DND-41 (cell line): Measurements from ENCODE around the gene EVC2.

Experiments used
- EZH2 ChIP-seq: IDR thresholded peaks from 3 replicates; pipeline ENCODE4 v1.6.1; 2012; ENCODE audit warnings: borderline replicate concordance, low read depth, mild to moderate bottlenecking, moderate library complexity, low read length, inconsistent platforms; ENCODE audit not compliant: severe bottlenecking
- TF ChIP-seq, protein P1 (sequence below): IDR thresholded peaks from 2 replicates; pipeline ENCODE4 v1.5.1; 2012; ENCODE audit warnings: borderline replicate concordance, low read length, moderate library complexity, mild to moderate bottlenecking; ENCODE audit not compliant: poor library complexity, severe bottlenecking; ENCODE audit errors: extremely low read depth

- TF ChIP-seq, protein P1, sequence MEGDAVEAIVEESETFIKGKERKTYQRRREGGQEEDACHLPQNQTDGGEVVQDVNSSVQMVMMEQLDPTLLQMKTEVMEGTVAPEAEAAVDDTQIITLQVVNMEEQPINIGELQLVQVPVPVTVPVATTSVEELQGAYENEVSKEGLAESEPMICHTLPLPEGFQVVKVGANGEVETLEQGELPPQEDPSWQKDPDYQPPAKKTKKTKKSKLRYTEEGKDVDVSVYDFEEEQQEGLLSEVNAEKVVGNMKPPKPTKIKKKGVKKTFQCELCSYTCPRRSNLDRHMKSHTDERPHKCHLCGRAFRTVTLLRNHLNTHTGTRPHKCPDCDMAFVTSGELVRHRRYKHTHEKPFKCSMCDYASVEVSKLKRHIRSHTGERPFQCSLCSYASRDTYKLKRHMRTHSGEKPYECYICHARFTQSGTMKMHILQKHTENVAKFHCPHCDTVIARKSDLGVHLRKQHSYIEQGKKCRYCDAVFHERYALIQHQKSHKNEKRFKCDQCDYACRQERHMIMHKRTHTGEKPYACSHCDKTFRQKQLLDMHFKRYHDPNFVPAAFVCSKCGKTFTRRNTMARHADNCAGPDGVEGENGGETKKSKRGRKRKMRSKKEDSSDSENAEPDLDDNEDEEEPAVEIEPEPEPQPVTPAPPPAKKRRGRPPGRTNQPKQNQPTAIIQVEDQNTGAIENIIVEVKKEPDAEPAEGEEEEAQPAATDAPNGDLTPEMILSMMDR = no peak
- TF ChIP-seq EZH2 = no peak
Measured at GRCh38 chr4:5738061-5738460, 29.7 kb upstream of the EVC2 start.
